Measurements from ENCODE around the gene GALNTL6.

The GALNTL6 gene

GRCh38 chr4:171812665-171813525 is at the start of gene GALNTL6:
Gene GALNTL6 (plus strand): TSS chr4:171813404.
- no peaks in the 10 kb centered on the region for H3K36me3 Mint-ChIP-seq (ENCODE audit: low read depth)
- no peak for DNase-seq (ENCODE audit: low spot score)
- H3K4me3 Mint-ChIP-seq: no peak within 1 kb of the TSS
- no peak within 1 kb of the TSS for H3K27ac Mint-ChIP-seq
- no peaks in the 10 kb centered on the region for H3K9me3 Mint-ChIP-seq
- H3K27me3 Mint-ChIP-seq (ENCODE audit: low read depth): peaks cover 16% of the 10 kb centered on the region
- H3K4me1 Mint-ChIP-seq (ENCODE audit: low read depth): no peaks in the 10 kb centered on the region

- Mint-ChIP-seq H3K36me3 (ENCODE audit: low read depth) (no peaks in the 10 kb centered on the region), H3K4me1 (ENCODE audit: low read depth) (no peaks in the 10 kb centered on the region), H3K4me3 (no peak overlapping the region), H3K27me3 (ENCODE audit: low read depth) (no peaks in the 10 kb centered on the region), H3K27ac (no peak overlapping the region), H3K9me3 (peaks cover 26% of the 10 kb centered on the region)
- DNase-seq (ENCODE audit: low spot score): no peak
Observed at GRCh38 chr4:171765514-171765913, 47.7 kb upstream of the GALNTL6 start.

- Mint-ChIP-seq H3K9me3 (peaks cover 8% of the 10 kb centered on the region), H3K27ac (no peak overlapping the region), H3K27me3 (ENCODE audit: low read depth) (no peaks in the 10 kb centered on the region), H3K4me1 (ENCODE audit: low read depth) (no peaks in the 10 kb centered on the region), H3K4me3 (no peak overlapping the region), H3K36me3 (ENCODE audit: low read depth) (no peaks in the 10 kb centered on the region)
- DNase-seq (ENCODE audit: low spot score): no peak
Observed at GRCh38 chr4:171774642-171775190, 38.5 kb upstream of the GALNTL6 start.

- no peak for DNase-seq (ENCODE audit: low spot score)
- peaks cover 10% of the 10 kb centered on the region for H3K9me3 Mint-ChIP-seq
- no peaks in the 10 kb centered on the region for H3K4me1 Mint-ChIP-seq (ENCODE audit: low read depth)
- no peak overlapping the region for H3K4me3 Mint-ChIP-seq
- H3K27me3 Mint-ChIP-seq (ENCODE audit: low read depth): no peaks in the 10 kb centered on the region
- no peaks in the 10 kb centered on the region for H3K36me3 Mint-ChIP-seq (ENCODE audit: low read depth)
- H3K27ac Mint-ChIP-seq: no peak overlapping the region
Observed at GRCh38 chr4:171779301-171779700, 33.9 kb upstream of the GALNTL6 start.

GRCh38 chr4:171785388-171785787 is 27.8 kb upstream of the GALNTL6 start:
- no peaks in the 10 kb centered on the region for H3K36me3 Mint-ChIP-seq (ENCODE audit: low read depth)

GRCh38 chr4:171793723-171794122 is 19.5 kb upstream of the GALNTL6 start:
- no peaks in the 10 kb centered on the region for H3K36me3 Mint-ChIP-seq (ENCODE audit: low read depth)
- no peaks in the 10 kb centered on the region for H3K4me1 Mint-ChIP-seq (ENCODE audit: low read depth)
- H3K4me3 Mint-ChIP-seq: no peak overlapping the region
- no peak for DNase-seq (ENCODE audit: low spot score)
- H3K9me3 Mint-ChIP-seq: no peaks in the 10 kb centered on the region
- no peaks in the 10 kb centered on the region for H3K27me3 Mint-ChIP-seq (ENCODE audit: low read depth)
- H3K27ac Mint-ChIP-seq: no peak overlapping the region

More at GRCh38 chr4:171785388-171785787, 27.8 kb upstream of the GALNTL6 start:
- no peaks in the 10 kb centered on the region for H3K4me1 Mint-ChIP-seq (ENCODE audit: low read depth)
- peaks cover 10% of the 10 kb centered on the region for H3K9me3 Mint-ChIP-seq
- H3K27me3 Mint-ChIP-seq (ENCODE audit: low read depth): no peaks in the 10 kb centered on the region
- H3K4me3 Mint-ChIP-seq: no peak overlapping the region
- no peak for DNase-seq (ENCODE audit: low spot score)
- no peak overlapping the region for H3K27ac Mint-ChIP-seq

GRCh38 chr4:171794528-171794927 is 18.7 kb upstream of the GALNTL6 start:
- Mint-ChIP-seq H3K27me3 (ENCODE audit: low read depth) (no peaks in the 10 kb centered on the region), H3K4me1 (ENCODE audit: low read depth) (no peaks in the 10 kb centered on the region), H3K9me3 (no peaks in the 10 kb centered on the region), H3K27ac (no peak overlapping the region), H3K36me3 (ENCODE audit: low read depth) (no peaks in the 10 kb centered on the region), H3K4me3 (no peak overlapping the region)
- no peak for DNase-seq (ENCODE audit: low spot score)

- no peak for DNase-seq (ENCODE audit: low spot score)
- Mint-ChIP-seq H3K9me3 (no peaks in the 10 kb centered on the region), H3K27me3 (ENCODE audit: low read depth) (peaks cover 12% of the 10 kb centered on the region), H3K4me1 (ENCODE audit: low read depth) (no peaks in the 10 kb centered on the region), H3K27ac (no peak overlapping the region), H3K4me3 (no peak overlapping the region), H3K36me3 (ENCODE audit: low read depth) (no peaks in the 10 kb centered on the region)
Observed at GRCh38 chr4:171809854-171810253, 3.4 kb upstream of the GALNTL6 start.

GRCh38 chr4:171812333-171812664 is 905 bp upstream of the GALNTL6 start:
- Mint-ChIP-seq H3K27me3 (ENCODE audit: low read depth) (peaks cover 16% of the 10 kb centered on the region), H3K4me3 (no peak overlapping the region), H3K4me1 (ENCODE audit: low read depth) (no peaks in the 10 kb centered on the region), H3K9me3 (no peaks in the 10 kb centered on the region), H3K36me3 (ENCODE audit: low read depth) (no peaks in the 10 kb centered on the region), H3K27ac (no peak overlapping the region)
- no peak for DNase-seq (ENCODE audit: low spot score)

GRCh38 chr4:171813526-171814250 is 484 bp downstream of the GALNTL6 start:
- H3K27ac Mint-ChIP-seq: no peak overlapping the region
- H3K9me3 Mint-ChIP-seq: no peaks in the 10 kb centered on the region
- DNase-seq (ENCODE audit: low spot score): no peak
- H3K27me3 Mint-ChIP-seq (ENCODE audit: low read depth): peaks cover 16% of the 10 kb centered on the region
- H3K4me3 Mint-ChIP-seq: no peak overlapping the region
- H3K4me1 Mint-ChIP-seq (ENCODE audit: low read depth): no peaks in the 10 kb centered on the region
- no peaks in the 10 kb centered on the region for H3K36me3 Mint-ChIP-seq (ENCODE audit: low read depth)

GRCh38 chr4:171814545-171814944 is 1.3 kb downstream of the GALNTL6 start:
- Mint-ChIP-seq H3K27ac (no peak overlapping the region), H3K4me1 (ENCODE audit: low read depth) (no peaks in the 10 kb centered on the region), H3K27me3 (ENCODE audit: low read depth) (peaks cover 16% of the 10 kb centered on the region), H3K9me3 (no peaks in the 10 kb centered on the region), H3K36me3 (ENCODE audit: low read depth) (no peaks in the 10 kb centered on the region), H3K4me3 (no peak overlapping the region)
- DNase-seq (ENCODE audit: low spot score): no peak

GRCh38 chr4:171817026-171817425 is 3.8 kb downstream of the GALNTL6 start:
- H3K27ac Mint-ChIP-seq: no peak overlapping the region
- no peak overlapping the region for H3K4me3 Mint-ChIP-seq

GRCh38 chr4:171834640-171835039 is 21.4 kb downstream of the GALNTL6 start:
- no peak overlapping the region for H3K4me3 Mint-ChIP-seq
- H3K4me1 Mint-ChIP-seq (ENCODE audit: low read depth): no peaks in the 10 kb centered on the region
- H3K9me3 Mint-ChIP-seq: no peaks in the 10 kb centered on the region
- no peaks in the 10 kb centered on the region for H3K27me3 Mint-ChIP-seq (ENCODE audit: low read depth)
- H3K36me3 Mint-ChIP-seq (ENCODE audit: low read depth): no peaks in the 10 kb centered on the region
- no peak overlapping the region for H3K27ac Mint-ChIP-seq
- DNase-seq (ENCODE audit: low spot score): no peak

More at GRCh38 chr4:171817026-171817425, 3.8 kb downstream of the GALNTL6 start:
- H3K27me3 Mint-ChIP-seq (ENCODE audit: low read depth): peaks cover 13% of the 10 kb centered on the region
- DNase-seq (ENCODE audit: low spot score): no peak
- H3K36me3 Mint-ChIP-seq (ENCODE audit: low read depth): no peaks in the 10 kb centered on the region
- no peaks in the 10 kb centered on the region for H3K4me1 Mint-ChIP-seq (ENCODE audit: low read depth)
- H3K9me3 Mint-ChIP-seq: no peaks in the 10 kb centered on the region

- Mint-ChIP-seq H3K9me3 (no peaks in the 10 kb centered on the region), H3K27me3 (ENCODE audit: low read depth) (no peaks in the 10 kb centered on the region), H3K27ac (no peak overlapping the region), H3K4me1 (ENCODE audit: low read depth) (no peaks in the 10 kb centered on the region), H3K4me3 (no peak overlapping the region), H3K36me3 (ENCODE audit: low read depth) (no peaks in the 10 kb centered on the region)
- DNase-seq (ENCODE audit: low spot score): no peak
Observed at GRCh38 chr4:171843456-171843855, 30.3 kb downstream of the GALNTL6 start.

All from T-helper 2 cell treated with Interferon-gamma antibody and Interleukin-4, amounts not matched to agents 5 μg/mL and 100 μg/mL, for 36 hours (primary cell).